HK-2 (cell line): Measurements from ENCODE around the gene FGD2.
"Not testable (repeated sequence)": the region's sequence is repeated elsewhere in the genome, so short reads cannot be mapped to it uniquely, and the experiment has no call there.

Source experiments
- DNase-seq: peaks from one replicate; pipeline ENCODE4 v3.0.0-alpha.2; 2018; ENCODE audit not compliant: unreplicated experiment

FGD2 gene

GRCh38 chr6:37039958-37040357 lies 34.5 kb downstream of the FGD2 start:
- no peak for DNase-seq

GRCh38 chr6:37041521-37041920 lies 36.1 kb downstream of the FGD2 start:
- no peak for DNase-seq

- DNase-seq, result no peak
These were observed 36.7 kb downstream of the FGD2 start for GRCh38 chr6:37042150-37042549.

- not testable (repeated sequence) for DNase-seq
These were observed 37.6 kb downstream of the FGD2 start for GRCh38 chr6:37043091-37043490.

GRCh38 chr6:37047346-37047688 lies 41.9 kb downstream of the FGD2 start:
- no peak for DNase-seq

GRCh38 chr6:37047689-37048402 lies 42.4 kb downstream of the FGD2 start:
- no peak for DNase-seq

- no peak for DNase-seq
These were observed 43.0 kb downstream of the FGD2 start for GRCh38 chr6:37048403-37048850.

- DNase-seq, result peak; percentile 34
These were observed 43.6 kb downstream of the FGD2 start for GRCh38 chr6:37048851-37049757.

- no peak for DNase-seq
These were observed 44.2 kb downstream of the FGD2 start for GRCh38 chr6:37049758-37050044.

- DNase-seq, result no peak
These were observed 44.8 kb downstream of the FGD2 start for GRCh38 chr6:37050045-37050853.

- no peak for DNase-seq
These were observed 45.3 kb downstream of the FGD2 start for GRCh38 chr6:37050854-37051137.

- peak; percentile 76 for DNase-seq
These were observed 45.9 kb downstream of the FGD2 start for GRCh38 chr6:37051138-37052026.

- DNase-seq, result no peak
These were observed 46.7 kb downstream of the FGD2 start for GRCh38 chr6:37052027-37052628.

GRCh38 chr6:37053683-37054082 lies 48.2 kb downstream of the FGD2 start:
- DNase-seq, result no peak

- DNase-seq, result no peak
These were observed 48.7 kb downstream of the FGD2 start for GRCh38 chr6:37054171-37054570.

- no peak for DNase-seq
These were observed 49.1 kb downstream of the FGD2 start for GRCh38 chr6:37054580-37054979.

GRCh38 chr6:37056112-37056403 lies 50.6 kb downstream of the FGD2 start:
- DNase-seq, result no peak

GRCh38 chr6:37056439-37057127 lies 51.1 kb downstream of the FGD2 start:
- no peak for DNase-seq

GRCh38 chr6:37057128-37057471 lies 51.6 kb downstream of the FGD2 start:
- DNase-seq, result no peak

- no peak for DNase-seq
These were observed 52.2 kb downstream of the FGD2 start for GRCh38 chr6:37057678-37058077.

GRCh38 chr6:37058084-37058586 lies 52.7 kb downstream of the FGD2 start:
- DNase-seq, result no peak
